Endothelial cell of umbilical vein (primary cell): ENCODE measurements around the gene PTCD1. TPM values are rescaled to one million over a fixed set of nuclear protein-coding genes. Genes with fewer than 3 reads are reported as not detected.

Source experiments
- BruUV-seq: library from RNA; stranded (reverse); fragments of 400-500 nt; replicated peaks from 2 replicates; lab custom pipeline; 2021; lab: Mats Ljungman, UMichigan
- CTCF ChIA-PET: fragments of 300-600, 350-600 bp; sonication (Branson Sonifier 250); formaldehyde crosslinking; loops from one replicate; lab custom pipeline; 2021; ENCODE audit warnings: antibody characterized with exemption, inconsistent platforms; lab: Charles Lee
- POLR2A ChIA-PET: fragments of 300-600, 350-600 bp; sonication (Branson Sonifier 250); formaldehyde crosslinking; loops from one replicate; lab custom pipeline; 2021; ENCODE audit warnings: antibody characterized with exemption, inconsistent platforms; lab: Charles Lee
- DNase-seq: peaks from one replicate; pipeline ENCODE4 v3.0.0-alpha.2; 2011; ENCODE audit warnings: low read depth, low spot score
- FAIRE-seq: peaks from 2 replicates; lab custom pipeline; 2011; peaks lifted over from hg19 to GRCh38; lab: Jason Lieb, UNC
- H2AFZ ChIP-seq: 2 replicates; pipeline ENCODE4 v1.6.0; 2012; ENCODE audit warnings: low read depth, low read length, control low read depth, inconsistent platforms
- H3K27ac ChIP-seq: 2 replicates; pipeline ENCODE4 v1.5.1; 2011; ENCODE audit warnings: low read depth, mild to moderate bottlenecking, control low read depth, low read length, moderate library complexity; ENCODE audit not compliant: insufficient read depth
- H3K27me3 ChIP-seq, 2 experiments: 2 replicates each; pipeline versions ENCODE4 v1.6.0 to v1.6.1; 2011; ENCODE audit warnings: low read length in 2 of 2, mixed read lengths in 1 of 2; ENCODE audit not compliant: control insufficient read depth in 2 of 2, insufficient read depth in 2 of 2
- H3K36me3 ChIP-seq, 2 experiments: 2 replicates in 1 of 2; 3 replicates in 1 of 2; pipeline ENCODE4 v1.5.1; 2011; ENCODE audit warnings: low read length in 2 of 2, mild to moderate bottlenecking in 1 of 2, moderate library complexity in 1 of 2; ENCODE audit not compliant: control insufficient read depth in 2 of 2, insufficient read depth in 2 of 2; ENCODE audit errors: extremely low read depth in 1 of 2
- H3K4me1 ChIP-seq: 3 replicates; pipeline ENCODE4 v1.5.1; 2011; ENCODE audit warnings: mild to moderate bottlenecking, low read length; ENCODE audit not compliant: control insufficient read depth, insufficient read depth; ENCODE audit errors: extremely low read depth
- H3K4me2 ChIP-seq: 2 replicates; pipeline ENCODE4 v1.6.1; 2011; ENCODE audit warnings: low read length, control low read depth, mixed read lengths; ENCODE audit not compliant: insufficient read depth
- H3K4me3 ChIP-seq, 3 experiments: fragments of 200-600 bp in 1 of 3; sonication (generic), shearing (Covaris generic) in 1 of 3; replicated peaks in 1 of 3; 2 replicates each; pipeline ENCODE4 v1.5.1; 2011 to 2016; ENCODE audit warnings: control low read depth in 3 of 3, low read length in 3 of 3, mild to moderate bottlenecking in 2 of 3, inconsistent platforms in 1 of 3, low read depth in 1 of 3, moderate library complexity in 1 of 3; ENCODE audit not compliant: insufficient read depth in 1 of 3
- H3K79me2 ChIP-seq: 2 replicates; pipeline ENCODE4 v1.6.0; 2012; ENCODE audit warnings: low read length, inconsistent platforms; ENCODE audit not compliant: control insufficient read depth, insufficient read depth
- H3K9ac ChIP-seq: replicated peaks from 2 replicates; pipeline ENCODE3; 2011; ENCODE audit warnings: low read length, control low read depth; ENCODE audit not compliant: insufficient read depth; ENCODE audit errors: extremely low read depth
- H3K9me1 ChIP-seq: replicated peaks from 3 replicates; pipeline ENCODE4 v1.6.0; 2011; ENCODE audit warnings: mild to moderate bottlenecking, low read length; ENCODE audit not compliant: control insufficient read depth, insufficient read depth; ENCODE audit errors: extremely low read depth
- H3K9me3 ChIP-seq: replicated peaks from 2 replicates; pipeline ENCODE4 v1.5.1; 2012; ENCODE audit warnings: low read length, inconsistent platforms; ENCODE audit not compliant: control insufficient read depth, insufficient read depth
- H4K20me1 ChIP-seq: replicated peaks from 2 replicates; pipeline ENCODE3; 2011; ENCODE audit warnings: mild to moderate bottlenecking, low read length; ENCODE audit not compliant: control insufficient read depth, insufficient read depth; ENCODE audit errors: extremely low read depth
- CTCF ChIP-seq, 2 donors: IDR thresholded peaks; 1 replicate in 1 of 2; 2 replicates in 1 of 2; pipeline ENCODE4 v1.5.1; 2011; ENCODE audit warnings: low read length in 2 of 2, mild to moderate bottlenecking in 2 of 2, moderate library complexity in 2 of 2, control low read depth in 1 of 2, inconsistent platforms in 1 of 2, low read depth in 1 of 2; ENCODE audit not compliant: insufficient read depth in 1 of 2; ENCODE audit errors: extremely low read depth in 1 of 2
- GATA2 ChIP-seq: IDR thresholded peaks from 2 replicates; pipeline ENCODE4 v1.7.0; 2011; ENCODE audit warnings: low read depth, mild to moderate bottlenecking, moderate library complexity, mixed read lengths, low read length; ENCODE audit not compliant: insufficient read length, insufficient read depth
- MAX ChIP-seq: IDR thresholded peaks from 2 replicates; pipeline ENCODE4 v1.6.1; 2011; ENCODE audit not compliant: insufficient read depth, insufficient read length
- POLR2AphosphoS5 ChIP-seq: IDR thresholded peaks from 2 replicates; pipeline ENCODE4 v1.6.1; 2012; ENCODE audit warnings: low read depth, mild to moderate bottlenecking, control low read depth, low read length, moderate library complexity; ENCODE audit not compliant: insufficient read depth
- dilution Hi-C: fragments of 300-500 bp; cut with MboI; formaldehyde crosslinking; loops from one replicate; pipeline ENCODE4 v1.15.0; 2019; ENCODE audit warnings: low sequenced_read_pairs; ENCODE audit not compliant: extremely low pct_ligation_motif_present
- intact Hi-C: fragments of 100-400 bp; cut with micrococcal nuclease; formaldehyde crosslinking; loops from one replicate; pipeline ENCODE4 v1.10.0; 2022
- polyA plus RNA-seq, 4 experiments: library from polyadenylated mRNA; depleted of rRNA in 3 of 4; stranded (reverse) in 3 of 4; unstranded in 1 of 4; fragments of >200 nt; gene quantifications; 2 replicates each; pipeline versions ENCODE4 v1.2.1 to v1.2.3, GENCODE V29; 2011 to 2012; ENCODE audit warnings: missing spikeins in 1 of 4
- total RNA-seq: library from RNA; stranded (reverse); gene quantifications from 2 replicates; pipeline ENCODE4 v1.2.3, GENCODE V29; 2021

Gene PTCD1
- total and polyA plus RNA-seq, 2 donors (not counting 3 experiments of a cell fraction or from before 2014, with no cell fraction given): 3.8 to 9.6 TPM

- peak; percentile 96 for DNase-seq
- Histone ChIP-seq H3K9me3 (no peaks in the 10 kb centered on the region), H3K27ac (peak within 1 kb of the TSS; percentile 80), H3K9ac (peak within 1 kb of the TSS; percentile 81), H3K4me1 (peaks cover 5% of the 10 kb centered on the region), H4K20me1 (no peaks in the 10 kb centered on the region), H3K9me1 (no peaks in the 10 kb centered on the region), H3K4me2 (peak within 1 kb of the TSS; percentile 95), H3K27me3 (no peaks in the 10 kb centered on the region), H3K4me3 (peak within 1 kb of the TSS; percentile 79 to 93 (median 87)), H3K36me3 (no peaks in the 10 kb centered on the region), H3K79me2 (peaks cover 40% of the 10 kb centered on the region), H2AFZ (peak within 1 kb of the TSS; percentile 92)
- dilution Hi-C loops (no loop called here), intact Hi-C loops (loop anchor here (1.0 to 2.0 kb wide), 3 partner anchors 28 to 144 kb away; partner anchors contain the start of genes ZKSCAN5, ZNF394 and ZSCAN25)
- BruUV-seq: TSS peak; percentile 46
- TF ChIP-seq POLR2AphosphoS5 (peak; percentile 78), MAX (peak; percentile 82), GATA2 (peak; percentile 24), CTCF (IDR thresholded peaks at IDR 0.05; ENCODE audit: extremely low read depth in 1 of 2, insufficient read depth in 1 of 2, low read depth in 1 of 2, low read length in 2 of 2) (no peak)
- FAIRE-seq: peak; percentile 95
- ChIA-PET POLR2A (interaction anchor here (0.9 kb wide), 1 partner anchor 27 kb away, joined by 8 read pairs; the partner anchor contains the start of gene ZNF394), CTCF (interaction anchor here (1.0 to 1.5 kb wide), 5 partner anchors 17 to 108 kb away, joined by 3 to 5 read pairs (median 4); partner anchors contain the start of genes ZKSCAN5 and ZNF394)
Observed at GRCh38 chr7:99472561-99473314, 34.1 kb upstream of the PTCD1 start, which contains the start of gene ZNF789. ZNF789 (plus strand) TSS chr7:99472890; CDS start chr7:99476457, 3,567 bp downstream.
